HG03521 (cell line): ENCODE measurements around the gene OPTC.

Source experiments
- ATAC-seq: cut with Tn5 transposase; IDR thresholded peaks from one replicate; pipeline ENCODE4 v1.9.1; 2021; ENCODE audit warnings: mild to moderate bottlenecking, moderate library complexity; ENCODE audit not compliant: unreplicated experiment

Gene OPTC

GRCh38 chr1:203534012-203534411, 40.1 kb downstream of the OPTC start:
- ATAC-seq, result no peak

- no peak for ATAC-seq
Measured at GRCh38 chr1:203534526-203534925, 40.6 kb downstream of the OPTC start.

DNA sequence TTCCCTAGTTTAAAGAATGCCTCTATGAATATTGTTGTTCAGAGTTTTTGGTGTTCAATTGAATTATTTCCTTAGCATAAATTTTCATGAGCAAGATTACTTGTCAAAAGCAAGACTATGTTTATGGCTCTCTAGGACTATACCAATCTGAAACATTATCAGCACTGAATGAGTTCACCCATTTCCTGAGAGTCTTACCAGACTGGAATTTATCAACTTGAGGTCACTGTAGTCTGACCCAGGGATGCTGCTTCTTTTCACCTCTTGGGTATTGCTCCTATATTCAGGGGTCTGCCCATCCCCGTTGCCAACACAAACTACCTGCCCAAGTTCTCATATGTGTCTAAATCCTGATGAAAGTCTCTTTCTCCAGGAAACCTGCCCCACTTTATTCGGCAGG, 42.6 kb downstream of the OPTC start:
- no peak for ATAC-seq

GRCh38 chr1:203536980-203537455, 43.1 kb downstream of the OPTC start:
- ATAC-seq, result no peak

GRCh38 chr1:203537806-203538464, 44.0 kb downstream of the OPTC start:
- no peak for ATAC-seq

- no peak for ATAC-seq
Measured at GRCh38 chr1:203538726-203539125, 44.8 kb downstream of the OPTC start.

GRCh38 chr1:203539831-203540546, 46.0 kb downstream of the OPTC start:
- no peak for ATAC-seq

DNA sequence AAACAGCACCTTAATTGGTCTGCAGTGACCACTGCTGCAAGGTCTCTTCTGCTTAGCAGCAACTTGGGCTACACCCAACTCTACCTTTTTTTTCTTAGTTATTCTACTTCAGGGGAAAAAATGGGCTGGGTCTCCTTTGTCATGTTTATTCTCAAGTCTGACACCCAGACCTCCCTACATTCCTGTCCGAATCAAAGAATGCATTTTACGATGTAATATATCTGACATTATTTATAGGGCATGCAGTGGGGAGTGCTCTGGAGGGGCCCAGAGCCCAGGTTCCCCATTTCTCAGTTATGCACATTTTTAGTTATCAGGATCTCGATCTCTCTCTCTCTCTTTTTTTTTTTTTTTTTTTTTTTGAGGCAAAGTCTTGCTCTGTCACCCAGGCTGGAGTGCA, 50.5 kb downstream of the OPTC start:
- no peak for ATAC-seq

GRCh38 chr1:203544978-203545816, 51.2 kb downstream of the OPTC start:
- ATAC-seq, result no peak

DNA sequence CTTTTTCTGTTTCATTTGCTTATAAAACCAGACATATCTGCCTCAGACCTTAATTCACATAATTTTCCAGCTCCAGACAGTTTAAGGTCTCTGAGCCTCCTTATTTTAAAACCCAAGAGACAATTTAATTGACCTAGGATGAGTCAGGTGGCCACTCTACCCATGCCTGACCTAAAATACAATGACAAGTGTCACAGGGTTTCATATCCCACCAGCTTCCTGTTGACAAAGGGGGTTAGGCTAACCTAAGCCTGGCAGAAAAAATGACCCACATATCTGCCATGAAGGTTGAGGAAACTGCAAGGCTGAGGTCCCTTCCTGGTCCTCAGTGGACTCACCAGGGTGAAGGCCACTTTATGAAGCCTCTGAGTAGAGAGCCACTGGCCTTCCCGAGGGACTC, 52.3 kb downstream of the OPTC start:
- ATAC-seq, result no peak

DNA sequence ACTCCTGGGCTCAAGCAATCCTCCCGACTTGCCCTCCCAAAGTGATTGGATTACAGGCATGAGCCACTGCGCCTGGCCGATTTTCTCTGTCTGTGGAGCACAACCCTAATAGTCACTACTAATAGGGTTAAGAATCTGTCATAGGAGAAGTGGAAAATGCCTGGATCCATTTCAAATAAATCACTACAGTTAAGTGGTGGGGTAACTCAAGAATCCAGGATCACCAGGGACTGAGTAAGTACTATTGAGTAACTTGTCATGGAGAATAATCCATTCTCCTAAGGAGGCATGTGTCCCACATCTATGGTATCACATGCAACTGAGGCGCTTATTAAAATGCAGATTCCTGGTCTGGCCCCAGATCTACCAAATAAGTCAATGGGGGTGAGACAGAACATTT, 53.2 kb downstream of the OPTC start:
- ATAC-seq, result no peak

DNA sequence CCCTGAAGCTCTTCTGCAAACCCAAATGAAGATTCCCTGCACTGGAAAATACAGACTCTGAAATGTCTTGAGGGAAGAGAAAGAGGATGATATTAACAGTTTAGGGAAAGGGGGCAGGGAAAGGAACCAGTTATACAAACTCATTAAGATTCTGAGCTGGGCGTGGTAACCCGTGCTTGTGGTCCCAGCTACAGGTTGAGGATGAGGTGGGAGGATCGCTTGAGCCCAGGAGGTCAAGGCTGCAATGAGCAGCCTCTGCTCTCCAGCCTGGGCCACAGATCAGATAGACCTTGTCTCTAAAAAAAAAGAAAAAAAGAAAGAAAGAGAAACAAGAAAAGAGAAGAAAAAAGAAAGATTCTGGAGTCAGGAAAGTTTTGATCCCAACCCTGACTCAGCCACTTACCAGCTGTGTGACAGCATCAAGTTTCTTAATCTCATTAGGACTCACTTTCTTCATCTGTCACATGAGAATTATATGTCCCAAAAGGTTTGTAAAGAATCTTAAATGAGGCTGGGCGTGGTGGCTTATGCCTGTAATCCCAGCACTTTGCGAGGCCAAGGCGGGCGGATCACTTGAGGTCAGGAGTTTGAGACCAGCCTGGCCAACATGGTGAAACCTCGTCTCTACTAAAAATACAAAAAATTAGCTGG, 53.9 kb downstream of the OPTC start:
- no peak for ATAC-seq

- no peak for ATAC-seq
Measured at GRCh38 chr1:203548892-203549291, 54.9 kb downstream of the OPTC start.

DNA sequence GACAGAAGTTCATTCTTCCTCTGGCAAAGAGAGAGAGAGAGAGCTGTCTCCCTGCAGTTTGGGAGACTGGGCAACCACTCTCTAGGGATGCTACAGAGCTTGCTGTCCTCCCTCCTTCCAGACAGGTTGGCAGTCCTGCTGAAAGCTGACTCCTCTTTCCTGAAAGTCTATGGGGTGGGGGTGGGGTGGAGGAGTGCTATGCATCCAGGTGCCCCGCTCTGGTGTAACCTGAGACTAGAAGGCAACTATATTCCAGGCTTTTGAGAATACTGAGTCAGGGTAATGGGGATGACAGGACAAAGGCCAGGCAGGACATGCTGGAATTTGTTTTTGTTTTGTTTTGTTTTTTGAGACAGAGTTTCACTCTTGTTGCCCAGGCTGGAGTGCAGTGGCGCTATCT, 55.4 kb downstream of the OPTC start:
- no peak for ATAC-seq

- ATAC-seq, result no peak
Measured at GRCh38 chr1:203550846-203551245, 56.9 kb downstream of the OPTC start.

DNA sequence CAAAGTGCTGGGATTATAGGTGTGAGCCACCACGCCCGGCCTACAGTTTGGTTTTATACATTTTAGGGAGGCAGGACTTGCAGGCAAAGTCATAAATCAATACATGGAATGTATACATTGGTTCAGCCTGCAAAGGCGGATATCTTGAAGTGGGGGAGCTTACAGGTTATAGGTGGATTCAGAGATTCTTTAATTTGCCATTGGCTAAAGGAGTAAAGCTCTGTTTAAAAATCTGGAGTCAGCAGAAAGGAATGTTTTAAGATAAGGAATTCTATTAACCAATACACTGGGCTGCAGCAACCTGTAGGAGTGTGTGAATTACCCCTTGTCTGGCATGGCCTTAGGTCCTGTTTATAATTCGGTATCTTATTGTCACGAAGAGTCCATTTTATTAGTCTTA, 57.6 kb downstream of the OPTC start:
- no peak for ATAC-seq

DNA sequence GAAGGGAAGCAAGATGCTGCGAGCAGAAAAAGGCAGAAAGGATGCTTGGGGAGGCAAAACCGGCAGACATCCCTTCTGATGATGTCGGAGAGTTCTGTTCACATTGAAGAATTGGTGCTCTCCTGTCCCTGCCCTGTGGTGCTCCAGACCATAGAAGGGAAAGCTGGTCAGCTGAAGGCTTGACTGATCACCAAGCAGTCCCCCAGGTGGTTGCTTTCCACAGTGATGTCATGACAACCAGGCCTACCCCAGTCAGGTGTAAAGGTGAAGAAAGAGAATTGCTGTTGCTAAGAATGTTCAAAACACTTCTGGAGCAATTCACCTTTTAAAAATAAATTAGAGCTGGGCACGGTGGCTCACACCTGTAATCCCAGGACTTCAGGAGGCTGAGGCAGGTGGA, 59.5 kb downstream of the OPTC start:
- no peak for ATAC-seq

DNA sequence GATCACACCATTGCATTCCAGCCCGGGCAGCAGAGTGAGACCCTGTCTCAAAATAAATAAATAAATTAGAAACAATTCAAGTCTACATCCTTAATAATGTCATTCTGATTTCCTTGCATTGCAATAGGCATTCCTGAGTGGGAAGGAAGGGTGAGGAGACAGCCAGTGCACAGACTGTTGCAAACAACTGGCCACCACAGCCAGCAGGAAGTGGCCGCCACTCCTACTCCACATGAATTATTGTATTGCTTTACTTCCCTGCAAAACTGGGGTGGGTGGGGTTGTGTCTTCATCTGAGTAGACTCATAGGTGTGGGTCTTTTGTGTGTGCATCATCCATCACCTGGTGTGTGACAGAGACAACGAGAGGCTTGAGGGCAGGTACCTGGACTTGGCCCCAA, 60.1 kb downstream of the OPTC start:
- no peak for ATAC-seq

DNA sequence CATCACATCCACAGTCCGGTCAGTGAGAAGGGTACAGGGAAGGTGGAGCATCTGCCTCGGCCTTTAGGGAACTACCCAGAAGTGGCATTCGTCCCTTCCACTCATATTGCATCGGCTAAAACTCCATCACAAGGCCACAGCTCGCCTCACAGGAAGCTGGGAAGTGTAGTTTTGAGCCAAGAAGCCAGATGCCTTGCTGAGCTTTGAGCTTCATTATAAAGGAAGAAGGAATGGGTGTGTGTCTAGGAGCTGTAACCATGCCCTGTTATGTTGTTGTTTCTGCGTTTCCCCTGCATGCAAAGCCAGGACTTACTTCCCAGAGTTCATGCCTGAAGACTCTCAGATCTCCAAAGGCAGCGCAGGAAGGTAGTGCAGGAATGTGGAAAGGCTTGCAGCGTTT, 61.1 kb downstream of the OPTC start:
- no peak for ATAC-seq

DNA sequence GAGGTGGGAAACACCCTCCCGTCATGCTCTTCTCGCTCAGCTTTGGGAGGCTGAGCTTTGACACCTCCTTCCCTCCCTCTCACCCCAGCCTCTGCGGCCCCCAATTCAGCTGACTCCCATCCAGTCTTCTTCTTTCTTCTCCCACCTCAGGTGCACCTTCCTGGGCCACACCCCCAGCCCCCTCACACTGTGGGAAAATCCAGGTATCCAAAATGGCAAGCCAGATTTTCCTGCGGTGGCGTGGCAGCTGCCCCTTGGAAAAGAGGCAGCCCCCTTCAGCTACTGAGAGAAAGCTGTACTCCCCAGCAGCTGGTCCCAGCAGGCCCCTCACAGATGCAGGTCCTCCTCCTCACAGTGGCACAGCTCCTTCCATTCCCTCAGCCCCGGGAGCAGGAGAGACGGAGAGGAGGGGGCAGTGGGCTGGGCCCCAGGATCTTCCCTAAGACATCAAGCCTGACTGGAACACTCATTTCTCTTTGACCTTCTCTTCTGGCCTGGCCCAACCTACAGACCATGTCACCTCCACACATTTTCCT, 61.6 kb downstream of the OPTC start:
- no peak for ATAC-seq
